Glutamatergic neuron (in vitro differentiated cells): ENCODE measurements around the gene STAC. TPM values are rescaled to one million over a fixed set of nuclear protein-coding genes. Genes with fewer than 3 reads are reported as not detected.
"Not testable (repeated sequence)": the region's sequence is repeated elsewhere in the genome, so short reads cannot be mapped to it uniquely, and the experiment has no call there.

Experiments used
- DNase-seq: peaks from one replicate; pipeline ENCODE4 v3.0.0; 2022
- H3K27ac Mint-ChIP-seq: one replicate; pipeline ENCODE4 v1.8.0; 2020; ENCODE audit warnings: mild to moderate bottlenecking, mixed read lengths, inconsistent platforms; ENCODE audit not compliant: unreplicated experiment
- H3K27me3 Mint-ChIP-seq: one replicate; pipeline ENCODE4 v1.8.0; 2020; ENCODE audit warnings: mild to moderate bottlenecking, moderate library complexity, mixed read lengths, inconsistent platforms; ENCODE audit not compliant: unreplicated experiment
- H3K36me3 Mint-ChIP-seq: one replicate; pipeline ENCODE4 v1.8.0; 2020; ENCODE audit warnings: mild to moderate bottlenecking, mixed read lengths, inconsistent platforms; ENCODE audit not compliant: unreplicated experiment
- H3K4me1 Mint-ChIP-seq: one replicate; pipeline ENCODE4 v1.8.0; 2020; ENCODE audit warnings: mild to moderate bottlenecking, low read depth, mixed read lengths, inconsistent platforms; ENCODE audit not compliant: unreplicated experiment
- H3K4me3 Mint-ChIP-seq: one replicate; pipeline ENCODE4 v1.8.0; 2020; ENCODE audit warnings: mild to moderate bottlenecking, mixed read lengths, inconsistent platforms; ENCODE audit not compliant: unreplicated experiment
- H3K9me3 Mint-ChIP-seq: one replicate; pipeline ENCODE4 v1.8.0; 2020; ENCODE audit warnings: mild to moderate bottlenecking, moderate library complexity, mixed read lengths, inconsistent platforms; ENCODE audit not compliant: unreplicated experiment
- total RNA-seq: library from RNA; stranded (reverse); fragmentation: NEBNext Ultra II Directional; extraction: Animal tissue kit (Norgen Biotek cat#: 25700); gene quantifications from one replicate; pipeline ENCODE4 v1.2.1, GENCODE V29; 2021; ENCODE audit not compliant: unreplicated experiment
- TF ChIP-seq, protein P1 (sequence below): fragments of 200-600 bp; sonication (generic); IDR thresholded peaks from one replicate; pipeline ENCODE4 v1.5.0; 2021; ENCODE audit not compliant: partially characterized antibody, unreplicated experiment

The STAC gene
- total RNA-seq, 1 donor from 2014 or later: 1.2 TPM

GRCh38 chr3:36489679-36490425 lies 109.5 kb downstream of the STAC start:
- no peaks in the 10 kb centered on the region for H3K4me1 Mint-ChIP-seq
- H3K4me3 Mint-ChIP-seq: no peak overlapping the region
- no peaks in the 10 kb centered on the region for H3K9me3 Mint-ChIP-seq
- H3K36me3 Mint-ChIP-seq: no peaks in the 10 kb centered on the region
- no peak overlapping the region for H3K27ac Mint-ChIP-seq
- TF ChIP-seq, protein P1, sequence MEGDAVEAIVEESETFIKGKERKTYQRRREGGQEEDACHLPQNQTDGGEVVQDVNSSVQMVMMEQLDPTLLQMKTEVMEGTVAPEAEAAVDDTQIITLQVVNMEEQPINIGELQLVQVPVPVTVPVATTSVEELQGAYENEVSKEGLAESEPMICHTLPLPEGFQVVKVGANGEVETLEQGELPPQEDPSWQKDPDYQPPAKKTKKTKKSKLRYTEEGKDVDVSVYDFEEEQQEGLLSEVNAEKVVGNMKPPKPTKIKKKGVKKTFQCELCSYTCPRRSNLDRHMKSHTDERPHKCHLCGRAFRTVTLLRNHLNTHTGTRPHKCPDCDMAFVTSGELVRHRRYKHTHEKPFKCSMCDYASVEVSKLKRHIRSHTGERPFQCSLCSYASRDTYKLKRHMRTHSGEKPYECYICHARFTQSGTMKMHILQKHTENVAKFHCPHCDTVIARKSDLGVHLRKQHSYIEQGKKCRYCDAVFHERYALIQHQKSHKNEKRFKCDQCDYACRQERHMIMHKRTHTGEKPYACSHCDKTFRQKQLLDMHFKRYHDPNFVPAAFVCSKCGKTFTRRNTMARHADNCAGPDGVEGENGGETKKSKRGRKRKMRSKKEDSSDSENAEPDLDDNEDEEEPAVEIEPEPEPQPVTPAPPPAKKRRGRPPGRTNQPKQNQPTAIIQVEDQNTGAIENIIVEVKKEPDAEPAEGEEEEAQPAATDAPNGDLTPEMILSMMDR: no peak
- no peaks in the 10 kb centered on the region for H3K27me3 Mint-ChIP-seq
- DNase-seq: no peak

DNA sequence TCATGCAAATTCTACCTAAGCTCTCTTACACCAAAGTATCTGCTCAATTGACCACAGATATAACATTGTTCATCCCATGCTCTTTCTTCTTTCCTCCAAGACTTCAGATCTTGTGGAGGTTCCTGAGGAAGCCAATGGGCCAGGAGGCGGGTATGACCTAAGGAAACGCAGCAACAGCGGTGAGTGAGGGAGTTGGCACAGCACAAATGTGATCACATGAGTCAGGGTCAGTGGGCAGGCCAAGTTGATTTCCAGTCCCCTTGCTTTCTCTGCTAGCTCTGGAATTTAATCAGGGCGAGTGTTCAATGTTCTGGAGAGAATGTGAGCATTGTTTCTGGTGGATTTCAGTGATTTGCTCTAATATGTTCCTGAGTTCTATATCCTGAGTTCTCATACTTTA lies 112.7 kb downstream of the STAC start:
- Mint-ChIP-seq H3K27ac (no peak overlapping the region), H3K27me3 (no peaks in the 10 kb centered on the region), H3K4me3 (no peak overlapping the region), H3K36me3 (no peaks in the 10 kb centered on the region), H3K9me3 (no peaks in the 10 kb centered on the region), H3K4me1 (peaks cover 2% of the 10 kb centered on the region)
- TF ChIP-seq, protein P1: no peak
- DNase-seq: no peak

DNA sequence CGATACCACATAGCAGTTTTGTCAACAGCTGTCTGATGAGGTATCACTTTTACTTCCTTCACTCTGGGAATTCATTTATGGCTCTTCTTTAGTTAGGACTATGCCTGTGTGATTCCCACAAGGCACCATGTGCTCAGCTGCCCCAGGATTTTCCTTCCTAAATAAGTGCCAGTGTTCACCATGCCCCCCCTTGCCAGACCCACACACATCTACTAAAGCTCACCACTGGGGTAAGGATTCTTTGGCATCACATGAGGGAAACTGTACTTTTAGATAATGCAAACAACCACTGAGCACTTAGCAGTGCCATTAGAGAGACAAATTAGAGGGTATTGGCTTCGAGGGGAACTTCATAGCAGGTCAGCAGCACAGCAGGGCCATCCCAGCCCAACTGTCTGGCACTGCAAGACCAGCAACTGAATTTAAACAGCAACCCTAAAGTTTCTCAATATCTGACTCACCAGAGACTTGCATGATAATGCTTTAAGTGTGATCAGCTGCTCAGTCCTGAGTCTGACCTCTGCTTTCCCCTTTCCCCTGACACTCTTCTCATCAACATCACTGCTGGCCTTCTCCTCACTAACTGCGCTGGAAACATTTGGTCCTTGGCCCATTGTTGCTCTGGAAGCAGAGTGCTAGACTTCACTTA lies 114.3 kb downstream of the STAC start:
- peaks cover 2% of the 10 kb centered on the region for H3K4me1 Mint-ChIP-seq
- no peaks in the 10 kb centered on the region for H3K36me3 Mint-ChIP-seq
- no peak overlapping the region for H3K27ac Mint-ChIP-seq
- H3K9me3 Mint-ChIP-seq: no peaks in the 10 kb centered on the region
- TF ChIP-seq, protein P1: no peak
- no peaks in the 10 kb centered on the region for H3K27me3 Mint-ChIP-seq
- no peak overlapping the region for H3K4me3 Mint-ChIP-seq
- no peak for DNase-seq

DNA sequence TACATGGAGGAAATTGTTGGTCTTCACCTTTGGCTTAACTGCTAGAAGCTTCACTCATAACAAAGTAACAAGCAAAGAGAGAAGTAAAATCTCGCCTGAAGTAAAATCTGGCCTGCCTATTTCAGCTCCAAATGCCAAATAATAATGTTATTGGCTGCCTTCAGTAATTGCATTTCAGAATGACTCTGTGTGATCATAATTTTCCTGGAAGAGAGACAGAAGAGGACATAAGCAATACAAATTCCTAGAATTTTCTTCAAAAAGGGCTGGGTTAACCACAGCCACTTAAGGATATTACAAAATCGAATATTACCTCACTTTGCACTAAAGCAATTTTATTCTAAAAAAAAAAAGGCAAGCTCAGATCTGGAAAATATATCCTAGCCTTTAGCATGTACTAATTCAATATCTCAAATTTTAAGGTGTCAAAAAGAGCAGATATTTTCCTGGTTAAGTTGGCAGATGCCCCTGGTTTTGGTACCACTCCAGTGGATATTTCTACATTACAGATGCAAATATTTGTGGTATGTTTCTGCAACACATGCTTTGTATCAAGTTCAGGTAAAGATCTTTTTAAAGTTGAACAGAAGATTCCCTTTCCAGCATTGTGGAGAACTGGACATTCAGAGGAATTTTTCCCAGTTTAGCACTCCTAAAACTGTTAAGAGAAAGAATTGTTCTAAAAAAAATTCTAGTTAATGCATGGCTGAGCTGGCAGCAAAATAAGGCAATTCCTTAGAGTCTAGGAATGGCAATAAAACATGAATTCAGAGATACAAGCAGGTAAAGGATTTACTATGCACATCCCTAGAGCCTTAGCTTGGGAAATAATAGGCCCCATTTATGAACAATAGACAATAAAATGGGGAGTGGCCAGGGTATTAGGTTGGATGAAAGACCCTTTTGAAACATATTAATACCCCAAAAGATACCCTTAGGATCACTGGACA lies 116.7 kb downstream of the STAC start:
- no peak overlapping the region for H3K4me3 Mint-ChIP-seq
- DNase-seq: no peak

GRCh38 chr3:36500053-36500452 lies 119.7 kb downstream of the STAC start:
- not testable (repeated sequence) for H3K27me3 Mint-ChIP-seq, H3K36me3 Mint-ChIP-seq, DNase-seq, H3K9me3 Mint-ChIP-seq, H3K4me3 Mint-ChIP-seq, H3K27ac Mint-ChIP-seq, H3K4me1 Mint-ChIP-seq

More for the DNA sequence above, 116.7 kb downstream of the STAC start:
- H3K9me3 Mint-ChIP-seq: no peaks in the 10 kb centered on the region
- H3K4me1 Mint-ChIP-seq: peaks cover 2% of the 10 kb centered on the region
- TF ChIP-seq, protein P1: no peak
- H3K36me3 Mint-ChIP-seq: no peaks in the 10 kb centered on the region
- no peak overlapping the region for H3K27ac Mint-ChIP-seq
- no peaks in the 10 kb centered on the region for H3K27me3 Mint-ChIP-seq
